ENCODE measurements around the gene SLC19A1. TPM values are rescaled to one million over a fixed set of nuclear protein-coding genes. Genes with fewer than 3 reads are reported as not detected.

Gene SLC19A1
- total RNA-seq, 2 donors from 2014 or later, result 4.7 to 6.1 TPM

DNA sequence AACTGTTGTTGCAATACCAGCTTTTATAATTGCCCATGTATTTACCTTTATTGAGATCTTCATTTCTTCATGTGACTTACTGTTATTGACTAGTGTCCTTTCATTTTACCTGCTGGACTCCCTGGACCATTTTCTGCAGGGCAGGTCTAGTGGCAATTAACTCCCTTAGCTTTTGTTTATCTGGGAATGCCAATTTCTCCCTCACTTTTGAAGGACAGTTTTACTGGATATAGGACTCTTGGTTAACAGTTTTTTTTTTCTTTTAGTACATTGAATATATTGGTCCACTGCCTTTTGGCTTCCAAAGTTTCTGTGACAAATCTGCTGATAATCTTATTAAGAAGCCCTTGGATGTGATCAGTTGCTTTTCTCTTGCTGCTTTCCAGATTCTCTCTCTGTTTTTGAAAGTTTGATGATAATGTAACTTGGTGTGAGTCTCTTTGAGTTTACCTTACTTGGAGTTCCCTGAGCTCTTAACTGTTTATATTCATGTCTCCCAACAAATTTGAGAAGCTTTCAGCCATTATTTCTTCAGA is 80.4 kb downstream of the SLC19A1 start:
- TF ChIP-seq, protein P1, sequence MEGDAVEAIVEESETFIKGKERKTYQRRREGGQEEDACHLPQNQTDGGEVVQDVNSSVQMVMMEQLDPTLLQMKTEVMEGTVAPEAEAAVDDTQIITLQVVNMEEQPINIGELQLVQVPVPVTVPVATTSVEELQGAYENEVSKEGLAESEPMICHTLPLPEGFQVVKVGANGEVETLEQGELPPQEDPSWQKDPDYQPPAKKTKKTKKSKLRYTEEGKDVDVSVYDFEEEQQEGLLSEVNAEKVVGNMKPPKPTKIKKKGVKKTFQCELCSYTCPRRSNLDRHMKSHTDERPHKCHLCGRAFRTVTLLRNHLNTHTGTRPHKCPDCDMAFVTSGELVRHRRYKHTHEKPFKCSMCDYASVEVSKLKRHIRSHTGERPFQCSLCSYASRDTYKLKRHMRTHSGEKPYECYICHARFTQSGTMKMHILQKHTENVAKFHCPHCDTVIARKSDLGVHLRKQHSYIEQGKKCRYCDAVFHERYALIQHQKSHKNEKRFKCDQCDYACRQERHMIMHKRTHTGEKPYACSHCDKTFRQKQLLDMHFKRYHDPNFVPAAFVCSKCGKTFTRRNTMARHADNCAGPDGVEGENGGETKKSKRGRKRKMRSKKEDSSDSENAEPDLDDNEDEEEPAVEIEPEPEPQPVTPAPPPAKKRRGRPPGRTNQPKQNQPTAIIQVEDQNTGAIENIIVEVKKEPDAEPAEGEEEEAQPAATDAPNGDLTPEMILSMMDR (IDR thresholded peaks at IDR 0.05), result no peak
- Histone ChIP-seq H3K4me1 (ENCODE audit: control insufficient read depth in 1 of 2, low read depth in 2 of 2) (peaks cover 7 to 36% of the 10 kb centered on the region in 2 donors), H3K36me3 (peaks cover 2% of the 10 kb centered on the region), H3K27me3 (replicated peaks; ENCODE audit: insufficient read depth) (no peaks in the 10 kb centered on the region), H3K9me3 (no peaks in the 10 kb centered on the region), H3K27ac (no peak overlapping the region), H3K4me3 (no peak overlapping the region)
- no peak for ATAC-seq (ENCODE audit: insufficient number of reproducible peaks, low FRiP score, low read depth)
- DNase-seq (ENCODE audit: low spot score), result no peak

DNA sequence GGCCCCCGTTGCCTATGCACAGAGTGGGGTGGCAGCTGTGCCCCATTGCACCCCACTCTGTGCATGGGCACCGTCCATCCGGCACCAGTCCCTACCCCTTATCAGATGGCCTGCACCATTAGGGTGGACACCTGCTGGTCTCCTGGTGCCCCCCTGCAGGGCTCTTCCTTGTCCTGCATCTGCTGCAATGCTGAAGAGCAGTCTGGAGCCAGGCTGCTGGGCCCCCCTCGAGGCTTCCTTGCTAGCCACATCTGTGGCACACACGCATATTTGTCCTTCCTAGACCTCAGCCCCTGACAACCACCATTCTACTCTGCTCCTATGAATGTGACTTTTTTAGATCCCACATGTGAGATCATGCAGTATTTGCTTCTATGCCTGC is 80.9 kb downstream of the SLC19A1 start:
- peaks cover 7 to 42% of the 10 kb centered on the region in 2 donors for H3K4me1 ChIP-seq (ENCODE audit: control insufficient read depth in 1 of 2, low read depth in 2 of 2)
- peak overlapping the region in 1 of 2 donors; percentile 28 for H3K27ac ChIP-seq
- ATAC-seq (ENCODE audit: insufficient number of reproducible peaks, low FRiP score, low read depth) (no peak), DNase-seq (ENCODE audit: low spot score) (no peak)
- H3K9me3 ChIP-seq, result no peaks in the 10 kb centered on the region
- TF ChIP-seq, protein P1 (IDR thresholded peaks at IDR 0.05), result no peak
- no peaks in the 10 kb centered on the region for H3K27me3 ChIP-seq (replicated peaks; ENCODE audit: insufficient read depth)
- H3K36me3 ChIP-seq, result peaks cover 2% of the 10 kb centered on the region
- no peak overlapping the region for H3K4me3 ChIP-seq

- Histone ChIP-seq H3K36me3 (peaks cover 2% of the 10 kb centered on the region), H3K27me3 (replicated peaks; ENCODE audit: insufficient read depth) (no peaks in the 10 kb centered on the region), H3K4me3 (no peak overlapping the region), H3K9me3 (no peaks in the 10 kb centered on the region), H3K27ac (peak overlapping the region; percentile 28 to 54), H3K4me1 (ENCODE audit: control insufficient read depth in 1 of 2, low read depth in 2 of 2) (peaks cover 11 to 47% of the 10 kb centered on the region in 2 donors)
- DNase-seq (ENCODE audit: low spot score) (no peak), ATAC-seq (ENCODE audit: insufficient number of reproducible peaks, low FRiP score, low read depth) (no peak)
- TF ChIP-seq, protein P1 (IDR thresholded peaks at IDR 0.05), result no peak
Measured at GRCh38 chr21:45460611-45461368, 81.5 kb downstream of the SLC19A1 start.

- TF ChIP-seq, protein P1 (IDR thresholded peaks at IDR 0.05), result no peak
- DNase-seq (ENCODE audit: low spot score), result no peak
- H3K27ac ChIP-seq, result peak overlapping the region; percentile 28 to 54
- ATAC-seq (ENCODE audit: insufficient number of reproducible peaks, low FRiP score, low read depth), result no peak
- no peak overlapping the region for H3K4me3 ChIP-seq
- peaks cover 12 to 54% of the 10 kb centered on the region in 2 donors for H3K4me1 ChIP-seq (ENCODE audit: control insufficient read depth in 1 of 2, low read depth in 2 of 2)
- H3K9me3 ChIP-seq, result no peaks in the 10 kb centered on the region
- no peaks in the 10 kb centered on the region for H3K27me3 ChIP-seq (replicated peaks; ENCODE audit: insufficient read depth)
- H3K36me3 ChIP-seq, result peaks cover 2% of the 10 kb centered on the region
Measured at GRCh38 chr21:45460011-45460565, 82.2 kb downstream of the SLC19A1 start.
